ENCODE data around the gene ALOX5AP. TPM values are rescaled to one million over a fixed set of nuclear protein-coding genes. Genes with fewer than 3 reads are reported as not detected.

Gene ALOX5AP
- total RNA-seq, 2 experiments from 2014 or later: 21.3 to 21.7 TPM

- CTCF ChIA-PET: no interaction called here
- intact Hi-C loops (cut with micrococcal nuclease): no loop called here
- Mint-ChIP-seq H3K9me3 (no peaks in the 10 kb centered on the region), H3K36me3 (ENCODE audit: low read depth) (no peaks in the 10 kb centered on the region), H3K4me3 (no peak overlapping the region), H3K27me3 (ENCODE audit: low read depth) (no peaks in the 10 kb centered on the region), H3K27ac (no peak overlapping the region), H3K4me1 (ENCODE audit: low read depth) (no peaks in the 10 kb centered on the region)
- no peak for DNase-seq
These were observed 33.3 kb upstream of the ALOX5AP start for GRCh38 chr13:30702006-30702405.

GRCh38 chr13:30704596-30704995, 30.7 kb upstream of the ALOX5AP start:
- no peaks in the 10 kb centered on the region for H3K4me1 Mint-ChIP-seq (ENCODE audit: low read depth)
- H3K9me3 Mint-ChIP-seq: no peaks in the 10 kb centered on the region
- intact Hi-C loops (cut with micrococcal nuclease): no loop called here
- no peak overlapping the region for H3K27ac Mint-ChIP-seq
- no peaks in the 10 kb centered on the region for H3K27me3 Mint-ChIP-seq (ENCODE audit: low read depth)
- CTCF ChIA-PET: interaction anchor here (0.7 to 1.0 kb wide), 3 partner anchors 23 to 572 kb away, joined by 3 read pairs; no protein-coding TSS in a partner anchor
- no peaks in the 10 kb centered on the region for H3K36me3 Mint-ChIP-seq (ENCODE audit: low read depth)
- DNase-seq: no peak
- no peak overlapping the region for H3K4me3 Mint-ChIP-seq

GRCh38 chr13:30705680-30706079, 29.7 kb upstream of the ALOX5AP start:
- Mint-ChIP-seq H3K36me3 (ENCODE audit: low read depth) (no peaks in the 10 kb centered on the region), H3K9me3 (no peaks in the 10 kb centered on the region), H3K27me3 (ENCODE audit: low read depth) (no peaks in the 10 kb centered on the region), H3K27ac (no peak overlapping the region), H3K4me1 (ENCODE audit: low read depth) (no peaks in the 10 kb centered on the region), H3K4me3 (no peak overlapping the region)
- CTCF ChIA-PET: interaction anchor here (0.9 to 1.0 kb wide), 2 partner anchors 24 to 573 kb away, joined by 3 read pairs; no protein-coding TSS in a partner anchor
- no peak for DNase-seq
- intact Hi-C loops (cut with micrococcal nuclease): no loop called here

- no peak overlapping the region for H3K27ac Mint-ChIP-seq
- peaks cover 2% of the 10 kb centered on the region for H3K27me3 Mint-ChIP-seq (ENCODE audit: low read depth)
- DNase-seq: no peak
- CTCF ChIA-PET: interaction anchor here (1.1 kb wide), 1 partner anchor 44 kb away, joined by 4 read pairs; no protein-coding TSS in a partner anchor
- intact Hi-C loops (cut with micrococcal nuclease): no loop called here
- no peaks in the 10 kb centered on the region for H3K9me3 Mint-ChIP-seq
- H3K4me1 Mint-ChIP-seq (ENCODE audit: low read depth): peaks cover 4% of the 10 kb centered on the region
- H3K36me3 Mint-ChIP-seq (ENCODE audit: low read depth): no peaks in the 10 kb centered on the region
- H3K4me3 Mint-ChIP-seq: no peak overlapping the region
These were observed 26.8 kb upstream of the ALOX5AP start for GRCh38 chr13:30708541-30708940.

- intact Hi-C loops (cut with micrococcal nuclease): no loop called here
- Mint-ChIP-seq H3K36me3 (ENCODE audit: low read depth) (no peaks in the 10 kb centered on the region), H3K27me3 (ENCODE audit: low read depth) (peaks cover 2% of the 10 kb centered on the region), H3K27ac (no peak overlapping the region), H3K4me3 (no peak overlapping the region), H3K9me3 (no peaks in the 10 kb centered on the region), H3K4me1 (ENCODE audit: low read depth) (peaks cover 4% of the 10 kb centered on the region)
- CTCF ChIA-PET: no interaction called here
- DNase-seq: no peak
These were observed 24.9 kb upstream of the ALOX5AP start for GRCh38 chr13:30710442-30710841.

- no peak for DNase-seq
- CTCF ChIA-PET: interaction anchor here (0.6 kb wide), 1 partner anchor 209 kb away, joined by 5 read pairs; no protein-coding TSS in a partner anchor
- no peak overlapping the region for H3K27ac Mint-ChIP-seq
These were observed 24.0 kb upstream of the ALOX5AP start for GRCh38 chr13:30711375-30711774.

GRCh38 chr13:30711837-30712236, 23.5 kb upstream of the ALOX5AP start:
- no peak overlapping the region for H3K27ac Mint-ChIP-seq
- DNase-seq: no peak
- intact Hi-C loops (cut with micrococcal nuclease): loop anchor here (1.0 kb wide), 2 partner anchors 28 to 32 kb away; no protein-coding TSS in a partner anchor
- peaks cover 4% of the 10 kb centered on the region for H3K4me1 Mint-ChIP-seq (ENCODE audit: low read depth)
- peaks cover 2% of the 10 kb centered on the region for H3K27me3 Mint-ChIP-seq (ENCODE audit: low read depth)
- CTCF ChIA-PET: interaction anchor here (0.6 kb wide), 1 partner anchor 209 kb away, joined by 5 read pairs; no protein-coding TSS in a partner anchor
- no peaks in the 10 kb centered on the region for H3K9me3 Mint-ChIP-seq
- no peaks in the 10 kb centered on the region for H3K36me3 Mint-ChIP-seq (ENCODE audit: low read depth)
- no peak overlapping the region for H3K4me3 Mint-ChIP-seq

More at GRCh38 chr13:30711375-30711774, 24.0 kb upstream of the ALOX5AP start:
- H3K27me3 Mint-ChIP-seq (ENCODE audit: low read depth): peaks cover 2% of the 10 kb centered on the region
- intact Hi-C loops (cut with micrococcal nuclease): loop anchor here (1.0 kb wide), 2 partner anchors 29 to 33 kb away; no protein-coding TSS in a partner anchor
- H3K4me1 Mint-ChIP-seq (ENCODE audit: low read depth): peaks cover 4% of the 10 kb centered on the region
- H3K4me3 Mint-ChIP-seq: no peak overlapping the region
- H3K9me3 Mint-ChIP-seq: no peaks in the 10 kb centered on the region
- no peaks in the 10 kb centered on the region for H3K36me3 Mint-ChIP-seq (ENCODE audit: low read depth)

GRCh38 chr13:30712536-30713532, 22.5 kb upstream of the ALOX5AP start:
- Mint-ChIP-seq H3K27ac (no peak overlapping the region), H3K4me3 (no peak overlapping the region), H3K27me3 (ENCODE audit: low read depth) (peaks cover 2% of the 10 kb centered on the region), H3K9me3 (no peaks in the 10 kb centered on the region), H3K36me3 (ENCODE audit: low read depth) (no peaks in the 10 kb centered on the region), H3K4me1 (ENCODE audit: low read depth) (peaks cover 4% of the 10 kb centered on the region)
- intact Hi-C loops (cut with micrococcal nuclease): no loop called here
- CTCF ChIA-PET: interaction anchor here (1.0 kb wide), 2 partner anchors 51 to 153 kb away, joined by 3 to 4 read pairs; no protein-coding TSS in a partner anchor
- peak; percentile 20 for DNase-seq

- CTCF ChIA-PET: interaction anchor here (0.6 kb wide), 2 partner anchors 13 to 51 kb away, joined by 3 to 6 read pairs; no protein-coding TSS in a partner anchor
- H3K27me3 Mint-ChIP-seq (ENCODE audit: low read depth): peaks cover 2% of the 10 kb centered on the region
- intact Hi-C loops (cut with micrococcal nuclease): no loop called here
- H3K4me3 Mint-ChIP-seq: no peak overlapping the region
- no peaks in the 10 kb centered on the region for H3K9me3 Mint-ChIP-seq
- peaks cover 4% of the 10 kb centered on the region for H3K4me1 Mint-ChIP-seq (ENCODE audit: low read depth)
- no peak overlapping the region for H3K27ac Mint-ChIP-seq
- H3K36me3 Mint-ChIP-seq (ENCODE audit: low read depth): no peaks in the 10 kb centered on the region
- DNase-seq: no peak
These were observed 20.5 kb upstream of the ALOX5AP start for GRCh38 chr13:30714629-30715371.

GRCh38 chr13:30715372-30715756, 20.0 kb upstream of the ALOX5AP start:
- no peak for DNase-seq
- CTCF ChIA-PET: no interaction called here
- Mint-ChIP-seq H3K4me1 (ENCODE audit: low read depth) (peaks cover 4% of the 10 kb centered on the region), H3K9me3 (no peaks in the 10 kb centered on the region), H3K36me3 (ENCODE audit: low read depth) (no peaks in the 10 kb centered on the region), H3K27me3 (ENCODE audit: low read depth) (peaks cover 2% of the 10 kb centered on the region), H3K4me3 (no peak overlapping the region), H3K27ac (no peak overlapping the region)
- intact Hi-C loops (cut with micrococcal nuclease): no loop called here

GRCh38 chr13:30715837-30716236, 19.5 kb upstream of the ALOX5AP start:
- Mint-ChIP-seq H3K9me3 (no peaks in the 10 kb centered on the region), H3K27ac (no peak overlapping the region), H3K27me3 (ENCODE audit: low read depth) (peaks cover 2% of the 10 kb centered on the region), H3K4me1 (ENCODE audit: low read depth) (peaks cover 4% of the 10 kb centered on the region), H3K4me3 (no peak overlapping the region), H3K36me3 (ENCODE audit: low read depth) (no peaks in the 10 kb centered on the region)
- CTCF ChIA-PET: interaction anchor here (0.9 kb wide), 1 partner anchor 37 kb away, joined by 3 read pairs; no protein-coding TSS in a partner anchor
- intact Hi-C loops (cut with micrococcal nuclease): no loop called here
- no peak for DNase-seq
